Skeletal muscle cell (primary cell): ENCODE data around the gene RFPL2.

Experiments used
- DNase-seq: peaks from one replicate; pipeline ENCODE4 v3.0.0-alpha.2; 2010; ENCODE audit warnings: low read depth
- H3K4me3 ChIP-seq: 2 replicates; pipeline ENCODE4 v1.5.1; 2011; ENCODE audit warnings: low read depth, mild to moderate bottlenecking, control low read depth, low read length, moderate library complexity

Gene RFPL2

DNA sequence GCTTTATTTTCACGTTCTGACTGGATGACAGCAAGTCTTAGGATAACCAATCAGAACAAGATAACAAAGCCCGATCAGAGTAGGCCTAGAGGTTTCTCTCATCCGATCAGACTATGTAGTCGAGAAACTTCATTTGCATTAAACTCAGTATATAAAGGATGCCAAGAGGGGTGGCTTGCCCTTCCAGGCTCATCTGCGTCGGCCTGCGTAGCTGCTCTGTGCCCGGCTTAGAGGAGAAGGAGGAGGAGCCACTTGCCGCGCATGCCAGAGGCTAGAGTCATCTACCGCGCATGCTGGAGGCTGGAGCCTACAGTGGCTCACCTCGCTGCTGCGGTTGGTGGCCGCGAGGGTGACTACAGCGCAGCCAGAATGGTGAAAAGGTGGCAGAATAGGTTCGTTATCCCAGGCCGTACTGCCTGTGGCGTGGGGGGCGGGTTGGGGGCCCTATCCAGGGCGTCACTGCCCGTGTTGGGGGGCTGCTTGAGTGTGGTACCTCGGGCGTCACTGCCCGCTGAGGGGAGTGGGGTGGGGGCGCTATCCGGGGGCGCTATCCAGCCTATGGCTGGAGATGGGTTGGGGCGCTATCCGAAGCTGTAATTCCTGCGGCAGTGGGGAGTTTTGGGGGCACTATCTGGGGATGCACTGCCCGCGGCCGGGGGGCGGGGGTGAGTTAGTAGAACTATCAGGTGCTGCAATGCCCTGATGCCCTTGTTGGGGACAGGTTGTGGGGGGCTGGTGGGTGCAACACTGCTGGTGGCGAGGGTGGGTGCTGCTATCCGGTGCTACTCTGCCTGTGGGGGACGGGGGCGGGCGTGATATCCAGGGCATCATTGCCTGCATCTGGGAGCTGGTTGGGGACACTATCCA is at the start of gene RFPL2:
Gene RFPL2, minus strand, starts transcription at position 218 of the 867 bp plus-strand sequence. CDS start 2,622 bp downstream, outside the sequence.
- H3K4me3 ChIP-seq, result peak within 1 kb of the TSS; percentile 10
- no peak for DNase-seq

DNA sequence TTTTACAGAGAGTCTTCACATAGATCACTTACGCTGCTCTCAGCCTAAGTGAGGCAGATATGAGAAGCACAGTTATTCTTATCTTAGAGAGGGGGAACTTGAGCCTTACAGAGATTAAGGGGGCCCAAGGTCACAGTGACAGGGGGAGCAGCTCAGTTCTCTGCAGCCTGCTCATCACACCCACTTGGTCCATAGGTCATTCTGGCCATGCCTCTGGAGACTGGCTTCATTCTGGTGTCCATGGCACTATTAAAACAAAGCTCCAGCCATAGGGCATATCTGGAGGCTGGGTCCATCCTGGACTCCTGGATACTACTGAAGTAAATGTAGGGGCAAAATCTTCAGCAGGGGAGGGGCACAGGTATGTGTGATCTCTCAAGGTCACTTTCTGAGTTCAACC is 44.4 kb upstream of the RFPL2 start:
- DNase-seq, result no peak
- no peak overlapping the region for H3K4me3 ChIP-seq

DNA sequence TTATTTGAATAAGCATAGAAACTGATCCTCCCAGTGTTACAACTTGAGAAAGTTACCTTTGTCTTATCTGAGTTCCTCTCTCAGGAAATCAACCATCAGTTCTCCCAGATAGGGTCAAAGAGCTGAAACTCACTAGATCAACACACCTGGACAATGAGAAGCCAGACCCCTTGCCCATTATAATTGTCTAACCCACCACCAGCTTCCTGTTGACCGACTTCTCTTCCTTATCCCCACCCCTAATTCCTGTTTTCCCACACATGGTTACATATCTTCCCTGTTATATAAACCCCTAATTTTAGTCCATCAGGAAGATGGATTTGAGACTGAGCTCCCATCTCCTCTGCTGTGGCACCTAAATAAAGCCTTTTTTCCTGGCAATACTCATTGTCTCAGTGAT is 43.4 kb upstream of the RFPL2 start:
- DNase-seq, result no peak
- no peak overlapping the region for H3K4me3 ChIP-seq

DNA sequence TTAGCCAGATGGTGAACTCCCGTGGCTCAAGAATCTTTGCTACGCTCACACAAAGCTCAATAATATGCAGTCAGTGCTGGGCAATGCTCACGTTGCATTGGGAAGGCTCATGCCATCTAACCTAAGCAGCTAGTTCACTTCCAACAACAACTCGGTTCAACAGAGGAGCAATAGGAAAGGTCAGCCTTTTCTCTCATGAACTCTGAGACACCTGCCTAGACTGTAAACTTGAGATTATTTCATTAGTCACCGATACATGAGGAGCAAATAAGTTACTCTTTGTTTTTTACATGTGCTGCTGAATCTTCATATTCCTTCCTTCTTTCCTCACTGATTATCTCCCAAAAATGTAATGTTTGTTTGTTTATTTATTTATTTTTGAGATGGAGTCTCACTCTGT is 41.3 kb upstream of the RFPL2 start:
- no peak for DNase-seq
- no peak overlapping the region for H3K4me3 ChIP-seq

DNA sequence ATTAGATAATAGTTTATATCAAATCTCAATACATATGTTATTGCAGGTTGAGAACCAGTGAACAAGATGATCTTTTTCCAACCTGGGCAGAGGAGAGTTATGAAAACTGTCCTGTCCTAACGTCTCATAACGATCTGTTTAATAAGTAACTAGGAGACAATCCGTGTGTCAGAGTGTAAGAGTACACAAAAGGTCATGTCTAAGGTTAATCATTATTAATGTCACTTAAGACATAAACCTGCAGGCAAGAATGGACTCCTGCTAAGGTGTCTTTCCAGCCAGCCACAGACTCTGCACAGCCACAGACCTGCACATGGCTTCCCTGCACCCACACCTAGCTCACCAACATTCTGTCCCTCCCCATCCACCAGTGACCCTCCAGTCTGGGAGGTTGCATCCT is 40.2 kb upstream of the RFPL2 start:
- no peak overlapping the region for H3K4me3 ChIP-seq
- no peak for DNase-seq

DNA sequence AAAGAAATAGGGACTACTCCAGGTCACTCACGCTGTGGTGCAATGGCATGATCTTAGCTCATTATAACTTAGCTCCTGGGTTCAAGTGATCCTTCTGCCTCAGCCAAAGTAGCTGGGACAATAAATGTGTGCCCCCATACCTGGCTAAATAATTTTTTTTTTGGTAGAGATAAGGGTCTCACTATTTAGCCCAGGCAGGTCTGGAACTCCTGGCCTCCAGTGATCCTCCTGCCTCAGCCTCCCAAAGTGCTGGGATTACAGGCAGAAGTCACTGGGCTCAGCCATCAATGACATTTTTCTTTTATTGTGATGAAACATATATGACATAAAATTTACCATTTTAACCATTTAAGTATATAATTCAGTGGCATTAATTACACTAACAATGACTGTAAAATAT is 39.7 kb upstream of the RFPL2 start:
- DNase-seq, result no peak

DNA sequence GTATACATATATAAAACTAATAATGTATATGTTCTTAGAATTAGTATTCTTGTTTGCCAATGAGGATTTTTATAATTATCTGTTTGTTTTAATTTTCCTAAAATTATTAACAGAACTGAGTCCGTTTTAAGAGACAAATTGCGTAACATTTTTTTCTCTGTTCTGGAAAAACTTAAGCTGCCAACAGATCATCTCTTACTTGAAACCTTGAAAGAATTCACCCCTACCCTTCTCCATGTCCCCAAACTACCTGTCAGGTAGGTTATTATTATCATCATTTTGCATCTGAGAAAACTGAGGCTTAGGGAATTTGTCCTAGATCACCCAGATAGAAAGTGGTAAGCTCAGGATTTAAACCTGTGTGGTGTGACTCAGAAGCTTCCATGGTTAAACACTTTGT is 35.6 kb upstream of the RFPL2 start:
- no peak for DNase-seq
- H3K4me3 ChIP-seq, result no peak overlapping the region

More for the DNA sequence above, 39.7 kb upstream of the RFPL2 start:
- no peak overlapping the region for H3K4me3 ChIP-seq

DNA sequence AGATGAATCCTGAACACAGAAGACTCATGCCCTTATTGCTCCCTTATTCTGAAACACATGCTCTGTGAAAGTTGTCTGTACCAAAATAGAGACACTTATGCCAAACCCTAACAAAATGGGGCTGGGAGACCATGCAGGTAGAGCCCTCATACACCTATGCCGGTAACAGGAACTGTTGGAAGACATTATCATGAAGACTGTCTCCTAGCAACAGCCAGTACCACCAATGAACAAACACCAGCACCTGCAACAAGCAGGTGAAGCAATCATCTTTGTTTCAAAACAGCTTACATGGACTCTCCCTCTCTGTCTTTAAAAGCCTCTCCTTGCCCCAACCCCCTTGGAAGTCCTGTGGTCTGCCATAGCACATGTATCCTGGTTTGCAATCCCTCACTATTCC is 33.0 kb upstream of the RFPL2 start:
- DNase-seq, result no peak
- H3K4me3 ChIP-seq, result no peak overlapping the region

DNA sequence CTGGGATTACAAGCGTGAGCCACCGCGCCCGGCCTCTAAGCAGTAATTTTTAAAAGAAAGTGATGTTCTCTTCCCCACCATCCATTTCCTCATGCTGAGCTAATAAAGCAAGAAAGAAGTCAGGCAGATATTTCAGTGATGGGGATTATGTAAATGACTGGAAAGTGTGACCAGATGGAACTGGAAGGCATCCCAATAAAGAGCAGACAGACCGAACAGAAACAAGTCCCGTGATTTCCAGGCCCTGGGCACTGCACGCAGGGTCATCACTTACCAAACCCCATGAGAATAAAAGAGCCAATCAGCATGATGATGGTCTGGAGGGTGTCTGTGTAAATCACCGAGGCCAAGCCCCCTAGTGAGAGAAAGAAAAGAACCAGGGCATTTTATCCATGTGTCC is 32.1 kb upstream of the RFPL2 start:
- no peak for DNase-seq

DNA sequence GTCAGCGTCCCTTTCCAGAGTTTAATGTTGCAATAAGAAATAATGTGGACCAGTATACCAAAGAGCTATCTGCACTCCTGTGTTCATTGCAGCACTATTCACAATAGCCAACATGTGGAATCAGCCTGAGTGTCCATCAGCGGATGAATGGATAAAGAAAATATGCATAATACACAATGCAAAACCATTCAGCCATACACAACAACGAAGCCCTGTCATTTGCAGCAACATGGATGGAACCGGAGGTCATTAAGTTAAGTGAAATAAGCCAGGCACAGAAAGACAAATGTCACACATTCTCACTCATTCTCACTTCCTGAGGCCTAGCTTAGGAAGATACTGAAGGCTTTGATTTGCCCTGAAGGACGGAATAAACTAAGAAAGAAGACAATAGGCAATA is 28.2 kb upstream of the RFPL2 start:
- no peak overlapping the region for H3K4me3 ChIP-seq
- DNase-seq, result no peak

More for the DNA sequence above, 32.1 kb upstream of the RFPL2 start:
- no peak overlapping the region for H3K4me3 ChIP-seq

DNA sequence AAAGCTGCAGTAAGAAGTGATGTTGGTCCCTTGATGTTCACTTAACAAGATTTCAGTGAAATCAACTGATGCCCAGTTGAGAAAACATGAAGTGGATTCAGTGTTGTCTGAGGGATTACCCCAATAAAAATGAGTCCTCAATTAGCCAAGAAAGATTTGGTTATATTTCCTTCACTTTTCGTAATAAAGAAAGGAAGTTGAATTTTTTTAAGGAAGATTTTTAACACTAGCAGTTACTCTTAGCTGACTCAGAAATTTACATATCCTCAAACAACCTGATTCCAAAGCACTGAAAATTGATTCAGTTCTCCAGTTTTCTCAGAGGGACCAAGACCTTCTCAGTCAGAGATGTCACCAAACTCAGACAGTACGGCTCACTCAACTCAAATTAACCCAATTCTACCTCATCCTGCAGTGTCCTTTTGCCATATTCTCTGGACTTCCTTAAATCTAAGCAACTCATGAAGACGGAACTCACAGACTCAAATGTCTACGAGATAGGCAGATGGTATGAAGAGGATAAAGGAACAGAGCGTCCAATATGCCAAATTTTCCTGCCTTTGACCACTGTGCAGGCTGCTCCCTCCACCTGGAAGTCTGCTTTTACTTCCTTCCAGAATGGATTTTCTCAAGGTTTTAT is 27.4 kb upstream of the RFPL2 start:
- DNase-seq, result no peak
- no peak overlapping the region for H3K4me3 ChIP-seq

DNA sequence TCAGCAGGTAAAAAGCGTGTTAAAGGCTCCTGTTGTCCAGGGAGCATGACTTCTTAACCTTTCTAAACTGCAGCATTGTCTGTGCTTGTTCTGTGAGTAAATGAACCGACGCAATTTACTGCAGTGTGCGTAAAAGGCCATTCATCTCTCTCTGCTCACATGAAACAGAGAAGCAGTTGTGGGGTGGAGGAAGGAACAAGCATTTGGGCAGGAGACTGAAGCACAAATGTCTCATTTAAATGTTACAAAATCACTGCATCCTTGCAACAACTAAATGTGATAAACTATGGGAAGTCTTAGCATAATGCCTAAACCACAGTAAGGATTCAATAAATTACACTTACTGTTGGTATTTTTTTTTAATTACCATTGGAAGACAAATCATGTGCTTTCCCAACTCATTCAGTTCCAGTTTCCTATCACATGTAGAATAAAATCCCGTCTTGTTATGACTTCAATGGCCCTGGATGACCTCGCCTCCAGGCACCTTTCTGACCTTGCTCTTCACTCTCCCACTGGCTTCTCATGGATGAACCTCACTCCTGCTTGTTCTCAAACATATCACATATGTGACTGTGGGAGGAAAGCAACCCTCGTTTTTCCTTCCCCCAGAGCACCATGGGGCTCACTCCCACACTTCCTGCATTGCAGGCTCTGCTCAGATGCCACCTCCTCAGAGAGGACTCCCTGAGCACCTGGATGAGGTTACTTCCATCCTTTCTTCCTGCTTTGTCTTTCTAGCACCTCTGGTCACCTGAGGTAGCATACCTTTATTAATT is 21.6 kb upstream of the RFPL2 start:
- no peak for DNase-seq
- H3K4me3 ChIP-seq, result no peak overlapping the region

DNA sequence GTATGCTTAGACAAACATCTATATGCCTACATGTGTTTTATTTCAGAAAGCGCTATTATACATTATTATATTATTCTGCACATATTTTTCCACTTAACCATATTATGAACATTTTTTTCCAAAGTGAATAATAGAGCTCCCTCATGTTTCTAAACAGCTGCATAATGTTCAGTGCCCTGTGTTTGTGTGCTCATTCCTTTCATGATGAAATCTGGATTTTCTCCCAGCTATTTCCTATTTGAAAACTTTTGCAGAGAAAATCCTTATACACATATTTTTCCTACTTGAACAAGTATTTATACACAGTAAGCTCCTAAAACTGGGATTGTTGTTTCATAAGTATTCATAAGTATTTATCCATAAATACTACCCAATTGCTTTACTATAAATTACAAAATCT is 18.1 kb upstream of the RFPL2 start:
- no peak for DNase-seq
- no peak overlapping the region for H3K4me3 ChIP-seq

DNA sequence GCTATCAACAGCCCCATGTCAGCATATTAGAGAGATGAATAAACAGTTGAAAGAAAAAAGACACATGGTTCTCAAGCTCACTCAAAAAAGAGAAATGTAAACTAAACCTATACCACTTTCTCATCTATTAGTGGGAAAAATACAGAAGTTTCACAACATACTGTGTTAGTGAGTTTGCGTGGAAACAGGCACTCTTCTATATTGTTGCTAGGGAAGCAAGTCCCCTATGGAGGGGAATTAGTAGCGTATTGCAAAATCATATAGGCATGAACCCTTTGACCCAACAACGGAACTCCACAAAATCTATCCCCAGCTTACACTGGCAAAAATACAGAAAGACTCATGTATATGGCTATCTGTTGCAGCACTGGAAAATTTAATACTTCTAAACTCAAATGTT is 14.2 kb upstream of the RFPL2 start:
- DNase-seq, result no peak
- H3K4me3 ChIP-seq, result no peak overlapping the region

DNA sequence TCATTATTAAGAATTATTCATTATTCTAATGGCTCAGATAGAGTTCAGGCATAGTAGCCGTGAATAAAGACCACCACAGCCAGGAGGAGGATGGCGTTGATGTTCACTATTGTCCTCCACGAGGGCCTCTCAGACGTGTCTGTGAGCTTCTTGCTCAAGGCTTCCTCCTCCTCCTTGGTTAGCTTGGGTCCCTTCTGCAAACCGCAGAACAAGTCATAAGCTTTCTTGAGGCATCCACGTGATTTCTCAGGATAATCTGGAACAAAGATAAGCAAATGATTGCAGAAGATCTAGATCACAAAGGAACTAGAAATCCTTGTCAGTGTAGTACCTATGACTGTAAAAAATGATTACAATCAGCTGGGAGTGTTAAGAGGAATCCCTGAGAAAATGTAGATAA is 13.6 kb upstream of the RFPL2 start:
- DNase-seq, result no peak

DNA sequence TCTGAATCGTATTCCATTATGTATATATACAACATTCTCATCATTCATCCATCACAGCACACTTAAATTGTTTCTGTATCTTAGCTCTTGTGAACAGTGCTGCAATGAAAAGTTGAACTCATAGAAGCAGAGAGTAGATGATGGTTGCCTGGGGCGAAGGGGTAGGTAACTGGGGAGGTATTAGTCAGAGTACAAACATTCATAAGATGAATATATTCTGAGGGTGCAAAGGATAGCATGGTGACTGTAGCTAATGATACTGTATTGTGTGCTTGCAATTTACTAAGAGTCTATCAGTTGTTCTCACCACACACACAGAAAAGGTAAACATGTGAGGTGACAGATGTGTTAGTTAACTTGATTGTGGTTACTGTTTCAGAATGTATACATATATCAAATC is 12.6 kb upstream of the RFPL2 start:
- H3K4me3 ChIP-seq, result no peak overlapping the region

More for the DNA sequence above, 13.6 kb upstream of the RFPL2 start:
- no peak overlapping the region for H3K4me3 ChIP-seq

DNA sequence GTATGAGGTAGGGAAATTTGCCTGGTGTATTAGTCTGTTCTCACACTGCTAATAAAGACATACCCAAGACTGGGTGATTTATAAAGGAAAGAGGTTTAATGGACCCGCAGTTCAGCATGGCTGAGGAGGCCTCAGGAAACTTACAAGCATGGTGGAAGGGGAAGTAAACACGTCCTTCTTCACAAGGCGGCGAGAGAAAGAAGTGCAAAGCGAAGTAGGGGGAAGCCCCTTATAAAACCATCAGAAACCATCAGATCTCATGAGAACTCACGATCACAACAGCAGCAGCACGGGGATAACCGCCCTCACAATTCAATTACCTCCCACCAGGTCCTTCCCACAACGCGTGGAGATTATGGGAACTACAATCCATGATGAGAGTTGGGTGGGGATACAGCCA is 12.0 kb upstream of the RFPL2 start:
- no peak for DNase-seq
- H3K4me3 ChIP-seq, result no peak overlapping the region

More for the DNA sequence above, 12.6 kb upstream of the RFPL2 start:
- no peak for DNase-seq

DNA sequence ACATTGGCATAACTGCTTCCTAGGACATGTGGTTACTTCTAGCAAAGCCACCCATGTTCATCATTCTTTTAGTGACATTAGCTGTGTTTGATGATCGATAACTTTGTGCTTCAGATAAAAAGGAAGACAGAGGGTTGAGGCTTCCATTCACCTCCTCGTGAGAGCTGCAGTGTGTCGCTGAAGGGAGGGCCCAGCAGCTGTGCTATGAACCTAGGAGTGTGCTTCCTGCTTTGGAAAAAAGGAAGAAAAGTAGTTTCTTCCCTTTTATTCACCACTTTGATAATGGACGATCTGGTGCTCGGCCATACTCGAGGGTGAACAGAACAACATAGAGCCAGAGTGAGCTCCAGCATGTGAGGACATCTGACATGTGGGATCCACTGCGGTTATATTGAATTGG is 6.1 kb upstream of the RFPL2 start:
- H3K4me3 ChIP-seq, result no peak overlapping the region
- no peak for DNase-seq

DNA sequence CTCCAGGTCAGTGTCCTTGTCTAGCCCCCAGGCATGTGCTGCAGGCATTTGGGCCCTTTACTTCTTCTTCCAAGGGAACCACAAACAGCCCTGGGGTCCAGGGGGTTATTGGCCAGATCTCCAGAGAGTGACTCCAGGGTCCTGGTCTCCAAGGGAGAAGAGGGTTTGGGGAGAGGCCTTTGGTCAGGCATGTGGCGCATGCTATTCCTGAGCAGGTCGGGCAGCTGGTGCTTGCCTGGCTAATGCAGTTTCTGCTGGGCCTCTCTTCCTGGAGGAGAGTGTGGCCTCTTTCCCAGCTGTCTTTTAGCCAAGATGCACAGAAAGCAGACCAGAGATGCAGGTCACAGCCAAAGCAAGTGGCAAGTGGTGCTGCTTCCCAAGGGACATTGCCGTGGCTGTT is 3.8 kb upstream of the RFPL2 start:
- DNase-seq, result no peak
- no peak overlapping the region for H3K4me3 ChIP-seq

DNA sequence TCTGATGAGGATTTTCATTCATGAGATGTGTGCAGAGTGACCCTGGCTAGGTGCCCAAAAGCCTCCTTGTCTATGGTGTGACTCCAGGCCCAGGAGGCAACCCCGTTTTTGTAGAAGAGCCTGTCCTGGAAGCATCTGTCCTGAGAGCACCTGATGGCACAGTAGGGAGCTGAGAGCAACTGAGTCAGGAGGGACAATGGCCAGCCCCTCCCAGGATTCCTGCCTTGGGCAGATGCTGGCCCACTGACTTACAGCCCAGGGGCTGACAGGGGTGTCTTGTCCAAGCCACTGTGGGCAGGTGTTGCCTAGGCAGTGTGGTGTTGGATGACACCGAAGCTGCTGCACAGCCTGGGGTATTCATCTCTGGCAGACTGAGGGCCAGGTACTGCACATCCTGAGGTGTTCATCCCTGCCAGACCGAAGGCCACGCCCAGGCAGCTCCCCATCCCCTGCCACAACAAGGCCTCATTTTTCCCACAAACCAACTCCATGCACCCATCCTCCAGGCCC is 3.2 kb upstream of the RFPL2 start:
- DNase-seq, result no peak
- H3K4me3 ChIP-seq, result no peak overlapping the region
